RPMI8226 (cell line): ENCODE results near the gene PHLDA3.

Experiments used
- DNase-seq: peaks from one replicate; pipeline ENCODE4 v3.0.0-alpha.2; 2015

The PHLDA3 gene

DNA sequence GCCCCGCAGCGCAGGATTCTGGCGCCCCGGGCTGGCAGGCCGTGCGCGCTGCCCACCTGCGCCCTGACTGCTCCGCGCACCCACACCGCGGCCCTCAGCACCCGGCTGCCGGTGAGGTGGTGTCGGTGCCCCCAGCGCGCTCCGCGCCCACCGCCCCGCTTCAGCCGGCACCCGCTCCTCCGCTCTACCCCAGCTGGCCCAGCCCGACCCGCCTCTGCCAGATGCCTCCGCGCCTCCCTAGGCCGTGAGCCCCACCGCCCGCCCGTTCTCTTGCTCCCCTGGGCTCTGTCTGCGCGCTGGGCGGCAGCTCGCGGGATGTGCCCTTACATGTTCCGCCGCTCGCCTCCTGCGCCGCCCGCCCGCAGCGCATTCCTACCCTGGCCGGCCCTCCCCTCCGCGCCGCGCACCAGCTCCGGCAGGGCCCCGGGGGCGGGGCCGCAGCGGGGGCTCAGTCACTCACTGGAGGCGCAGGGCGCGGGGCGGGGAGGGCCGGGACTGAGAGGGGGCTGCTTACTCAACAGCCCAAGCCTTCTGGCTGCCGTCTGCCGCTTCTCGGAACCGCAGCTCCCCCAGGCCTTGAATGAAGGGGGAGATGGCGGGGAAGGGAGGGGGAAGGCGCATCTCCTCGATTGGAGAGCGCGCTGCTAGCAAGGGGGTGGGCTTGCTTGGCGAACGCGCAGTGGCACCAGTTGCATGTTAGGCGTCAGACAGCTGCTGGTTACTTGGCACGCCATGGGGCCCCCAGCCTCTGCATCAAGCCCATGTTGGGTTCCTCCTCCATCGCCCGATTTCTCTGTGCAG, at the start of gene PHLDA3:
PHLDA3 (minus strand) TSS at position 345 of the 801 bp plus-strand sequence. CDS start 402 bp downstream, outside the sequence.
- peak; percentile 66 for DNase-seq

DNA sequence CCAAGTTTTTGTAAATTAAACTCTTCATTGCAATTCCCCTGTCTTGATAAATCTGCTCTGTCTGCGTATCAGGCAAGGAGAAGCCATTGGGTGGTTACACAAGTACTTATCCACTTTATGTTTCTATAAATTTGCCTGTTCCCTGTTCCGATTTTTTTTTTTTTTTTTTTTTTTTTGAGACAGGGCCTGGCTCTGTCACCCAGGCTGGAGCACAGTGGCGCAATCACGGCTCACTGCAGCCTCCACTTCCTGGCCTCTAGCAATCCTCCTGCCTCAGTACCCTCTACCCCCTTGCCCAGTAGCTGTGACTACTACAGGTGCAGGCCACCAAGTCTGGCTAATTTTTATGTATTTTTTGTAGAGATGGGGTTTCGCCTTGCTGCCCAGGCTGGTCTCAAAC, 49.1 kb upstream of the PHLDA3 start:
- no peak for DNase-seq

DNA sequence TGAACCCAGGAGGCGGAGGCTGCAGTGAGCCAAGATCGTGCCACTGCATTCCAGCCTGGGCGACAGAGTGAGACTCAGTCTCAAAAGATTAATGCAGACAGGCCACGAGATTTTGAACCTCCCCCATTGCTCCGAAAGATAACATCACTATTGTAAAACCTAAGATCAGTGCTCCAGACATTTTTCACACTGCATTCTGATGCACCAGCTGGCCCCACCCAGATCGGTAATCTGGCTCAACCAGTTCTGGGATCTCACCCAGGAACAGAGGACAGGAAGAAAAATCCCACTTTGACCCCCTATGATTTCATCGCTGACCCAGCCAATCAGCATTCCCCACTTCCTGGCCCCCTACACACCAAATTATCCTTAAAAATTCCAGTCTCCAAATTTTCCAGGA, 48.6 kb upstream of the PHLDA3 start:
- no peak for DNase-seq

DNA sequence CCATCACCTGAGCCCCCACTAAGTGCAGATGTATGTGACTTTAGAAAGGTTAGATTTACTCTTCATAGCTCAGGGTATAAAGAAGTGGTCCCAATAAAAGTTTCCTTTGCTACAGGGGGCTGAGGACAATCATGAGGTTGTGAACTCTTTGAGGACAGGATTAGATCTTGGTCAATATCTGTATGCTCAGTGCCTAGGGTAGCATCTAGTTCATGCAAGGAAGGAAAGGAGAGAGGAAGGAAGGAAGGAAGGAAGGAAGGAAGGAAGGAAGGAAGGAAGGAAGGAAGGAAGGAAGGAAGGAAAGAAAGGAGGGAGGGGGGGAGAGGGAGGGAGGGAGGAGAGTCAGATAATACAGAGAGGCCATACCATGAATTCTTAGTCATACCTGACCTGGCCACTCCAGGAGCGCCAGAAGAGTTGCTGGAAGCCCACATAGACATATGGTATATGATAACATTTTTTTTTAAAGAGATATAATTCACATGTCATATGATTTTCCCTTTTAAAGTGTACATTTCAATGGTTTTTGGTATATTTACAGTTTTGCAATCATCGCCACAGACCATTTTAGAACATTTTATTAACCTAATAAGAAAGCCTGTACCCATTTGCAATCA, 47.6 kb upstream of the PHLDA3 start:
- no peak for DNase-seq

DNA sequence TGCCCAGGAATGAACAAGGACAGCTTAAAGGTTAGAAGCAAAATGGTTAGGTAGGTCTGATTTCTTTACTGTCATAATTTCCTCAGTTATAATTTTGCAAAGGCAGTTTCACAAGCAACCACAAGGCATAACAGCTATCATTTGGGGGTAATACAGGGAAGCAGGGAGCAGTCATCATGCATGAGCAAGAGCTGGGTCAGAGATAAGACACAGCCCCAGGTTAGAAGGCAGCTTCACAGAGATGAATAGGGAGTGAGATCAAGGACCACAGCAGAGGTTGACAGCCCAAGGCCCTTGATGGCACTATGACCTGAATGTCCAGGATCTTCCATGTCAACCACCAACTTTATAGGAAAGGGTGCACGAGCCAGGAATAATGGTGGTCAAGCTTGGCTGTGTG, 46.9 kb upstream of the PHLDA3 start:
- DNase-seq = no peak

DNA sequence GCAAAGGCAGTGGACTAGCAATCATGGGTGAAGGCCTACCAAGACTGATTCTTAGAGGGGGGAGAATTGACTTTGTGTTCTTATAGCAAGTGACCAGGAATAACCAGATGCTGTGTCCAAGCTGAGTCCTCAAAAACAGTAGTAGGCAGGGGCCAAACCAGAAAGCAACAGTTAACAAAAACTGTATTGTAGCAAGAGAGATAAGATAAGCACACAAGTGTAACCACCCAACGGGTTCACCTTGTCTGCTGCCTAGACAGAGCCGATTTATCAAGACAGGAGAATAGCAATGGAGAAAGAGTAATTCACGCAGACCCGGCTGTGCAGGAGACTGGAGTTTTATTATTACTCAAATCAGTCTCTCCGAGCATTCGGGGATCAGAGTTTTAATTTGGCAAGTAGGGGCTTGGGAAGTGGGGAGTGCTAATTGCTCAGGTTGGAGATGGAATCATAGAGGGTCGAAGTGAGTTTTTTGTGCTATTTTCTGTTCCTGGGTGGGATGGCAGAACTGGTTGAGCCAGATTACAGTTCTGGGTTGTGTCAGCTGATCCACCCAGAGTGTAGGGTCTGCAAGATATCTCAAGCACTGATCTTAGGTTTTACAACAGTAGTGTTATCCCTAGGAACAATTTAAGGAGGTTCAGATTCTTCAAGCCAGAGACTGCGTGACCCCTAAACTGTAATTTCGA, 46.2 kb upstream of the PHLDA3 start:
- no peak for DNase-seq

DNA sequence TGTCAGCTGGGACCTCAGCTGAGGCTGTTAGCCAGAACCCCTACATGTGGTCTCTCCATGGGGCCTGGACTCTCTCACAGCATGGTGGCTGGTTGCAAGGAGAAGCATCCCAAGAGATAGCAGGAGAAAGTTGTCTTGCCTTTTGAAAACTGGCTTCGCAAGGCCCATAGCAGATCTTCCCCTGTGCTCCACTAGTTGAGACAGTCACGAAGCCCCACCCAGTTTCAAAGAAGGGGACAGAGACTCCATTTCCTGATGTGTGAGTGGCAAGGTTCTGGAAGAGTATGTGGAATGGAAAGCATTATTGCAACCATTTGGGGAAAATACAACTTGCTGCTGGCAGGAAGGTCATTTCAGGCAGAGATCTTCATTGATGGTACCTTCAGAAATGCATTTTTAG, 45.5 kb upstream of the PHLDA3 start:
- DNase-seq = no peak

DNA sequence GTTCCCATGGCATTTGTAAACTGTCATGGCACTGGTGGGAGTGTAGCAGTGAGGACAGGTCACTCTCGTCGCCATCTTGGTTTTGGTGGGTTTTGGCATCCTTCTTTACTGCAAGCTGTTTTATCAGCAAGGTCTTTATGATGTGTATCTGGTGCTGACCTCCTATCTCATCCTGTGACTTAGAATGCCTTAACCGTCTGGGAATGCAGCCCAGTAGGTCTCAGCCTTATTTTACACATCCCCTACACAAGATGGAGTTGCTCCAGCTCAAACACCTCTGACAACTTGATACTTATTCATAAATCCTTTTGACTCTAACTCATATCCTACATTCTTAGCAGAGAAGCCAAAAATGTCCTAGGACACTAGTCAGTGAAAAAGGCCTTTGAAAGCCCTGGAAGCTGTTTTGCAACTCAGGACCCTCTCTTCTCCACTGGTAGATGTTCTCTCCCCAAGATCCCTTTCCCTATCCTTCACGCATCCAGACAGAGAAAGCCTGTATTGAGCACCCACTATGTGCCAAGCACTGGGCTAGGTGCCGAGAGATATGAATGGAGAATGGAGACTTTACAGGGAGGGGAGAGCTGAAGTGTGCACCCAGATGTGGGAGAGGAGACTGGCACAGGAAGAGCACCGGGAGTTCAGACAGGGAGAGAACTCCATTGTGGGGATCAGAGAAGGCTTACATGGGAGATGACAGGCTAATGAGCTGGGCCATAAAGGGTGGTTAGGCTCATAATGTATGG, 44.7 kb upstream of the PHLDA3 start:
- no peak for DNase-seq

DNA sequence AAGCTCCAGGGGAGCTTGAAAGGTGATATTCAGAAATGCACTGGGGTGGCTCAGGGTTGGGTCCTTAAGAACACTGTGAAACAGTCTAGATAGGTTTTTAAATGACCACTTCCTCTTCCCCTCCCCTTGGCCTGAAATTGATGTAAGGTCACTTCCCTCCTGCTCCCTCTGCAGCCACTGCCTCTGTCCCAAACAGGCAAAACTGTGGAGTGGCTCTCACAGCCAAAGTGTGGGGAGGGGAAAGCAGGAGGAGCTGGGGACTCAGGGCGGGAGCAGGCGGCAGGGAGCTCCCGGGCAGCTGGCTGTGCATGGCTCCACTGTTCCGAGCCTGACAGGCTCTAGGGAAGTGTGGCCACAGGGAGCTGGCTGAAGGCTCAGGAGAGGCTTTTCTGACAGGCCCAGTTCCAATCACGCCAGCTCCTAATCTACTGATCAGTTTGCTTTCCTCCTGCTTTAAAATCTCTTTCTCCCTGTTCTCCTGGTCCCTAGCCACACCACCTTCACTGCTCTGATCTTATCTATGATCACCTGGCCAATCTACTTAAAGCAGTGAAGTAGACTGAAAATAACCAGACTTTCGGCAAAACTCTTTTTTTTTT, 43.1 kb upstream of the PHLDA3 start:
- DNase-seq = no peak

DNA sequence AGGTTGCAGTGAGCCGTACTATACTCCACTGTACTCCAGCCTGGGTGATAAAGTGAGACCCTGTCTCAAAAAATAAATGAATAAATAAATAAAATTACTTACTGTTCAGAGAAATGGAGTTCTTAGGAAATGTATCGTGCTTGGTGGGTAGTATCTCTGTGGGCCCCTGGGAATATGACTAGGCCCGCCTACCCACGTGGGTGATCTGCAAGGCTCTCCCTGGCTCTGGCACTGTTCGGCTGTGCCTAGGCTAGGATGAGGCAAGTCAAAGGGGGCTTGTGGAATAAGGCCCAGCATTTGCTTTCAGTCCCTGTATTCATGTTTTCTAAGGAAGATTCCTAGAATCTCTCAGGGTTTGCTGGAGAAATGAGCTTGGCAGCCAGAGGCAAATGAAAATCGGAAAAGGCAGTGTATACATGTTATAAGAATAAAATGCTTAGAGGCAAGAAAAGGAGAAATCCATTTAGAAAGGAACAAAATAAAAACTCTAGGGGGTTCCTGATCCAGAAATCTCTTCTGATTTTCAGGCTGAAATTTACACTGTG, 42.5 kb upstream of the PHLDA3 start:
- DNase-seq = no peak

DNA sequence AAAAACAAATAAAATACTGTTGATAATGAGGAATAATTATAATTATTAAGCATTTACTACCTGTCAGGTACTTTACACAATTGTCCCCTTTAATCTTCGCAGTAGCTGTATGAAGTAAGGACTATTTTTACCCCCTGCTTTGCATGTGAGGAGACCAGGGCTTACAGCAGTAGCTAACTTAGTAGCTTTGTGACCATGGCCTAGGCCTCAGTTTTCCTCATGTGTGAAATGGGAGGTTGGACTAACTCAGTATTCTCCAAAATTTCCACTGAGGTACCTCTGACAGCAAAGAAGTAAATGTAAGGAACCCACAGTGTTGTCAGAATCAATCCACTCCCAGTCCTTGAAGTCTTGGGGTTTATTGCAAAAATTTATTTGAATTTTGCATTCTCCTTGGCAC, 41.7 kb upstream of the PHLDA3 start:
- DNase-seq = no peak

DNA sequence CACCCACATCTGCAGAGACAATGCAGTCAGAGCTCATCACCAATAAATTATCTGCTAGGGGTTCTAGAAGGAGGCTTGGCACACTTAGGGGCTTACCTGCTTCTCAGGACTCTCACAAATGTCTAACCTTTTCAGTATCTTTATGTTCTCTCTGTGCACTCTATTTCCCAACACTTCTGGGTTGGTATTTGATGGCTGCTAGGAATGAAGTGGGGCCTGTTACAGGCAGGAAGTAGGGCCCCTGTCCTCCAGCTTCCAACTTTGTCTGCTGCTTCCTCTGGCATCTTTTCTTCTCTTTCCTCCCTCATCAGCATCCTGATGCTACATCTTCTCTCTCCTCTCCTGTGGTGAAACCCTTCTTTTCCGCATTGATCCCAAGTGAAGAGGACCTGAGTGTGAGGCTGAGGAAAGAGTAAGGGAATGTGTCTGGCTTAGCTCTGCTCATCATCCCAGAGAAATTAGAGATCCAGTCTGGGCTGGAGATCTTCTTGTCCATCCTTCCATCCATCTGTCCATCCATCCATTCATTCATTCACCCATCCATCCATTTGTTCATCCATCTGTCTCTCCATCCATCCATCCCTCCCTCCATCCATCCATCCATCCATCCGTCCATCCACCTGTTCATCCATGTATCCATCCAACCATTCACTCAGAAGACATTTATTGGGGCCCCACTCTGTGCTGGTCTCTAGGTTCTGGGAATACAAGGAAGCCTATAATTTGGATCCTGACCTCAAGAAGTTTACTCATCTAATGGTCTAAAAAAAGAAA, 40.8 kb upstream of the PHLDA3 start:
- DNase-seq = no peak

DNA sequence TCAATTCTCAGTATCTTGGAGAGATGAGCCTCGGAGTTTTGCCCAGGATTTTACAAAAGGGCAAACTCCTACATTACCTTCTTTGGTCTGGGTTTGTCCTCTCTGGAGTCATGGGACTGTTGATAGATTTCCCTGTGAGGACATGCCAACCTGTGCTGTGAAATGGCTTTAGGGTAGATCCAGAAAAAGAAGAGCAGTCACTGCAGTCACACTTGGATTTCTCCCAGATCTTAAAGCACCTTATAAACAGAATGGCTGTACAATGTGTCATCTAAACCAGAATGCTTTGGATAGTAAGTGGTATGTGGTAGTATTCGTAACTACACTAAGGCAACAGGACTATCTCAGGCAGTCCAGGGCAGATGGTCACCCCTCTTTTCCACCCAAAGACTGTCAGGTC, 39.8 kb upstream of the PHLDA3 start:
- DNase-seq = no peak

DNA sequence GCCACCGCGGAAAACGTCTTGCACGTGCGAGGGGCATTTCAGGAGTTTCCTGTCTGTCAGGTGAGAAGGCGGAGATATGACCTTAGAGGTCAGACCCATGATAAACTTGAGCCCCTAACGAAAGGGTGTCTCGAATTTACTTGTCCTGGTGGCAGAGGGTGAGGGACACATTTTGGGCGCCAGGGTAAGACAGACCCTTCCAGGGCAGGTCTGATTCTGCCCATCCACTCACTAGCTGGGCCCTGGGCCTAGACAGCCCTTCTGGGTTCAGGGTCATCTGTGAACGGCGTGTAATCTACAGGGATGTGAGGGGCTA, 38.3 kb upstream of the PHLDA3 start:
- DNase-seq = no peak

DNA sequence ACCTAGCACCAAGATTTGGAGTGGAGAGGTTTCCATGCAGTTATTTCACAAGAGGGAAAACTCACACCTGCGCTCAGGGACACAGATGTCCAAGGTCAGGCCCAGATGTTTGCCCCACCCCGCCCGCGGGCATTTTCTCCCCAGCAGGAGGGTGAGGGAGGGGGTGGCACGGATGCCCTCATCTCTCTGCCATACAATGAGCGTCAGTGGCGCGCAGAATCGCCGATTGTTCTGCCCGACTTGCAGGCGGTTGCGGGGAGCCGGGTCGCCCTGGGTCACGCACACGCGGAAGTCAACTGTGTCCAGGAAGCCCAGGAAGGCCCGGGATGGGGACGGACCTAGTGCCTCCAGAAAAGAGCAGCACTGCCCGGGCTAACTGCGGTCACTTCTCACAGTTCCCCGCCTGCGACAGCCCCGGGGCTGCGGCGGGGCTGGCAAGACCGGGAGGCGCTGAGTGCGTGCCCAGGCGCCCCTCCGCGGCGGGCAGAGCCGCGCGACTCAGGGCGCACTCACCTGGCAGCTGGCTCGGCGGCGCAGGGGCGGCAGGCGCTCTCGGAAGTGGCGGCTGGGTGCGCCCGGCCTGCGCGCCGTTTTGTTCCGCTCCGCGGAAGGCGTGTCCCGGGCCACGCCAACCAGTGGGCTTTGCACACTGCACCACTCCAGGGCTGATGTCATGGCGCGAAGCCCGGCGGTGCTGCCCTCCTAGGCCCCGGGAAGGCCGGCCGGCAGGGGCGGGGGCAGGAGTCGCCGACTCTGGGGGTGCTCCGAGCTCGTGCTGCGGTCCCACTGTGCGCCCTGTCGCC, 37.8 kb upstream of the PHLDA3 start, which contains the start of gene CSRP1:
CSRP1 (minus strand) TSS at position 567 of the 803 bp plus-strand sequence. CDS start 10,820 bp downstream, outside the sequence.
- peak; percentile 96 for DNase-seq

DNA sequence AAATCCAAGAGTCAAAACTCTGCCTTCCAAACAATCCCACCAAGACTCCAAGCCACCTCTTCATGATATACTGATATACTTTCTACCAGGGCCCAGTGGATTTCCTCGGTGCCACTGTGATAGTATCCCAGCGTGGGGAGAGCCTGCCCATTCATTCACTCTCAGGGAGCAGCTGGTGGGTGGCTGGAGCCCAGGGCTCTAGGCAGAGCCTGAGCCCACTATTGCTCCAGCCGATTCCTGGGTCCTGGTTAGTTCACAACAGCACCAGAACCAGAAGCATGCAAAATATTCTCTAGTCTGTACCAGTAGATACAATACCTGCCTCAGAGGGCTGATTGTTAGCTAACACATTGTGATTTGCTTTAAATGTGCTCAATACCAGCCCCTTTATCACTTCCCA, 37.1 kb upstream of the PHLDA3 start:
- DNase-seq = no peak

DNA sequence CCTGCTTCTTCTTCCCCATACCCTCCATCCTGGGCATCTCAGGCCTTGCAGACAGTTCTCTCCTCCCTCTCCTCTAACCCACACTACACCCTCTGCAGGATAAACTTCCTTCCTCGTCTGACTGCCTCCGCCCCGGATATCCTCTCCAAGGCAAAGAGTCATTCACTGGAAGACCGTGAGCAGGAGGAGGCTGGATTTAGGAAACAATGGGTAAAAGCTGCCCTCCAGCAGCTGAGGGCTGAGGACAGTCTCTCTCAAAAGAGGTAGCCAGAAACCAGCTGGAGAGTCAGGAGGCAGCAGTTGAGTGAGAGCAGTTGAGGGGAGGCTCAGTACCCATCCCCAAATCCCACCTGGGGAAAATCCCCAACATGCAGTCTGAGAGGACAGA, 36.5 kb upstream of the PHLDA3 start:
- DNase-seq = no peak

DNA sequence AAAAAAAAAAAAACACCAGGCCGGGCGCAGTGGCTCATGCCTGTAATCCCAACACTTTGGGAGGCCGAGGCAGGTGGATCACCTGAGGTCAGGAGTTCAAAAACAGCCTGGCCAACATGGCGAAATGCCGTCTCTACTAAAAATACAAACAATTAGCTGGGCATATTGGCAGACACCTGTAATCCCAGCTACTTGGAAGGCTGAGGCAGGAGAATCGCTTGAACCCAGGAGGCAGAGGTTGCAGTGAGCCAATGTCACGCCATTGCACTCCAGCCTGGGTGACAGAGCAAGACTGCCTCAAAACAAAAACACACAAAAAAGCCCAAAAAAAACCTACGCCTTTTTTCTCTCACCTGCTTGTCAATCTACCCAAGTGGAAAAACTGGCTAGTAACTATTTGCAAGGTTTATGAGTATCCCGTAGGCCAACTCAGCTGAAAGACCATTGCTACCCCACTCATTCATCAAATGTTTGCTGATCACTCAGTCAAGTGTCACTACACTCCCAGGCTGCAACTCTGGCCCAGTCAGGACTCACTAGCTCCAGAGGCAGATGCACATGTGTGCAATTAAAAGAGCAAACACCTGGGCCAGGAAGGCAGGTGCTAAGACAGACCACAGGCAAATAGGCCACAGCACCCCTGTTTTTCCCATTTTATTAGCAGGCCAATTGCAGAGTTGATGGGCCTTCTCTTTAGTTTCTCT, 36.0 kb upstream of the PHLDA3 start:
- peak; percentile 70 for DNase-seq

DNA sequence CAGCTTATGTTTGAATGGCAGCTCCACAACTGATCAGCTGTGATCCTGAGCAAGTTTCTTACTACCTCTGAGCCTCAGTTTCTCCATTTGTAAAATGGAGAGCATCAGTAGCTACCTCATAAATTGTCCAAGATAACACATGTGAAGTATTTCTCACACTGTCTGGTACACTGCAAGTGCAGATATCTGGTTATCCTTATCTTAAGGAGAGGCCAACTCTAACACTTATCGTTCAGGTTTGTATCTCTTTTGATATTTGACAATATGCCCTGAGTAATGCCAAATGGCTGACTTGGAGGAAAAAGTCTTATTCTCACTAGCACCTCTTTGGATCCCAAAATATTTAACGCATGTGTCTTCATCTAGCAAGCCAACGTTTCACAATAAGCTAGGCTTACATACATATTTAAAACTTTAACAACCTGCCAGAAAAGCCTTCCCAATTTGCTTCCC, 35.2 kb upstream of the PHLDA3 start:
- DNase-seq = no peak
